Measurements from ENCODE around the gene SH2D6. TPM values are rescaled to one million over a fixed set of nuclear protein-coding genes. Genes with fewer than 3 reads are reported as not detected.
A peak's percentile ranks its signal among the peaks of the same experiment; 100 is the strongest.

SH2D6 gene
- total RNA-seq, 4 donors from 2014 or later, result not detected

GRCh38 chr2:85429213-85429923 lies 10.9 kb downstream of the SH2D6 start:
- intact Hi-C loops (cut with DNase I; ENCODE audit: low total_unique reads), result no loop called here
- 82 to 83% methylated on average over 10 to 12 of the region's 12 CpGs for WGBS, 2 donors
- H3K4me3 ChIP-seq (ENCODE audit: low read depth, poor library complexity, severe bottlenecking), result no peak overlapping the region
- TF ChIP-seq POLR2A (IDR thresholded peaks at IDR 0.05) (no peak), CTCF (IDR thresholded peaks at IDR 0.05) (no peak)
- DNase-seq (ENCODE audit: low spot score in 2 of 2), result no peak

GRCh38 chr2:85429924-85430289 lies 11.4 kb downstream of the SH2D6 start:
- TF ChIP-seq POLR2A (IDR thresholded peaks at IDR 0.05), result no peak
- no peak for TF ChIP-seq CTCF (IDR thresholded peaks at IDR 0.05)
- intact Hi-C loops (cut with DNase I; ENCODE audit: low total_unique reads), result no loop called here
- WGBS, 2 donors, result 94% methylated on average over 2 of the region's 2 CpGs
- no peak overlapping the region for H3K4me3 ChIP-seq (ENCODE audit: low read depth, poor library complexity, severe bottlenecking)
- no peak for DNase-seq (ENCODE audit: low spot score in 2 of 2)

- intact Hi-C loops (cut with DNase I; ENCODE audit: low total_unique reads), result no loop called here
- no peak for DNase-seq (ENCODE audit: low spot score in 2 of 2)
- H3K4me3 ChIP-seq (ENCODE audit: low read depth, poor library complexity, severe bottlenecking), result no peak overlapping the region
- TF ChIP-seq CTCF (IDR thresholded peaks at IDR 0.05) (no peak), POLR2A (IDR thresholded peaks at IDR 0.05) (no peak)
- 71 to 75% methylated on average over 15 to 16 of the region's 16 CpGs for WGBS, 2 donors
These were observed 12.4 kb downstream of the SH2D6 start for GRCh38 chr2:85430752-85431569.

GRCh38 chr2:85431570-85432205 lies 13.2 kb downstream of the SH2D6 start:
- no peak for DNase-seq (ENCODE audit: low spot score in 2 of 2)
- WGBS, 2 donors, result 64 to 77% methylated on average over 10 of the region's 10 CpGs
- TF ChIP-seq CTCF (IDR thresholded peaks at IDR 0.05), result no peak
- TF ChIP-seq POLR2A (IDR thresholded peaks at IDR 0.05), result no peak
- H3K4me3 ChIP-seq (ENCODE audit: low read depth, poor library complexity, severe bottlenecking), result no peak overlapping the region
- intact Hi-C loops (cut with DNase I; ENCODE audit: low total_unique reads), result no loop called here

DNA sequence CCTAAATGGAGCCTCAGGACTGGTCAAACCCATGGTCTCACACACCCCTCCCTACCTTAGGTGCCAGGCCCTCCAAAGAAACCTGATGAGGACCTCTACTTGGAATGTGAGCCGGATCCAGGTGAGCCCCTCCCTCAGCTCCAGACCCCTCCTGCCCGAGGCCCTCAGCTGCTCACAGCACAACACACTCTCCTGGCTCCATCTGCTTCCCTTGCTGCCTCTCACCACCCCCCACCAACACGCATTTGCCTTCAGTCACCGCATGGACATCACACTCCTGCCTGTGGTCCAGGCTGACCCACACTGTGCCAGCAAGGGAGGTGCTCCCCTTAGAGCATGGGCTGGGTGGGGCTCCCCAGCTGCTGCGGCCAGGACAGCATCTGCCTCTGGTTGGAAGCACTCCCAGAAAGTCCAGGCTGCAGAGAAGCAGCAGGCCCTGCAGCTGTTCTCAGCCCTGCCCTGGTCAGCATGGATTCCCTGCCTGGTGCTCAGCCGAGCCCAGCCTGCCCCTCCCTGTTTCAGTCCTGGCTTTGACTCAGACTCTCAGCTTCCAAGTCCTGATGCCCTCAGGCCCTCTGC lies 15.1 kb downstream of the SH2D6 start:
- TF ChIP-seq POLR2A (IDR thresholded peaks at IDR 0.05) (no peak), CTCF (IDR thresholded peaks at IDR 0.05) (no peak)
- 41 to 44% methylated on average over 4 to 6 of the region's 6 CpGs for WGBS, 2 donors
- DNase-seq (ENCODE audit: low spot score in 2 of 2), result peak; percentile 88 to 96

More for the DNA sequence above, 15.1 kb downstream of the SH2D6 start:
- intact Hi-C loops (cut with DNase I; ENCODE audit: low total_unique reads), result no loop called here
- H3K4me3 ChIP-seq (ENCODE audit: low read depth, poor library complexity, severe bottlenecking), result no peak overlapping the region

Data from lower leg skin (tissue), 4 donors.